HFF-Myc (cell line): Measurements from ENCODE around the gene PARVB.

ENCODE experiments used
- DNase-seq: peaks from one replicate; pipeline ENCODE4 v3.0.0-alpha.2; 2011; ENCODE audit warnings: low read depth; ENCODE audit errors: extremely low read depth
- H3K4me3 ChIP-seq: replicated peaks from 2 replicates; pipeline ENCODE4 v1.5.1; 2011; ENCODE audit warnings: low read depth, mild to moderate bottlenecking, control low read depth, low read length
- CTCF ChIP-seq: IDR thresholded peaks from 2 replicates; pipeline ENCODE4 v1.5.1; 2012; ENCODE audit warnings: mild to moderate bottlenecking, low read depth, low read length, control low read depth; ENCODE audit errors: missing control alignments

The PARVB gene

GRCh38 chr22:44211256-44211945 lies 187.3 kb downstream of the PARVB start:
- no peak for DNase-seq
- TF ChIP-seq CTCF = no peak
- no peak overlapping the region for H3K4me3 ChIP-seq

GRCh38 chr22:44211946-44212930 lies 188.1 kb downstream of the PARVB start:
- no peak for DNase-seq
- no peak overlapping the region for H3K4me3 ChIP-seq
- no peak for TF ChIP-seq CTCF

- TF ChIP-seq CTCF = no peak
- H3K4me3 ChIP-seq = no peak overlapping the region
- DNase-seq = no peak
Observed at GRCh38 chr22:44212936-44213335, 188.8 kb downstream of the PARVB start.

- no peak for DNase-seq
- no peak for TF ChIP-seq CTCF
- no peak overlapping the region for H3K4me3 ChIP-seq
Observed at GRCh38 chr22:44213489-44214043, 189.5 kb downstream of the PARVB start.

GRCh38 chr22:44214187-44214586 lies 190.1 kb downstream of the PARVB start:
- DNase-seq = no peak
- TF ChIP-seq CTCF = no peak
- H3K4me3 ChIP-seq = no peak overlapping the region

- no peak for TF ChIP-seq CTCF
- no peak overlapping the region for H3K4me3 ChIP-seq
- no peak for DNase-seq
Observed at GRCh38 chr22:44214764-44215163, 190.7 kb downstream of the PARVB start.
